ENCODE results near the gene GFOD2. TPM values are rescaled to one million over a fixed set of nuclear protein-coding genes. Genes with fewer than 3 reads are reported as not detected.

The GFOD2 gene
- total and polyA plus RNA-seq, 2 experiments from 2014 or later, result 9.8 to 12.4 TPM

DNA sequence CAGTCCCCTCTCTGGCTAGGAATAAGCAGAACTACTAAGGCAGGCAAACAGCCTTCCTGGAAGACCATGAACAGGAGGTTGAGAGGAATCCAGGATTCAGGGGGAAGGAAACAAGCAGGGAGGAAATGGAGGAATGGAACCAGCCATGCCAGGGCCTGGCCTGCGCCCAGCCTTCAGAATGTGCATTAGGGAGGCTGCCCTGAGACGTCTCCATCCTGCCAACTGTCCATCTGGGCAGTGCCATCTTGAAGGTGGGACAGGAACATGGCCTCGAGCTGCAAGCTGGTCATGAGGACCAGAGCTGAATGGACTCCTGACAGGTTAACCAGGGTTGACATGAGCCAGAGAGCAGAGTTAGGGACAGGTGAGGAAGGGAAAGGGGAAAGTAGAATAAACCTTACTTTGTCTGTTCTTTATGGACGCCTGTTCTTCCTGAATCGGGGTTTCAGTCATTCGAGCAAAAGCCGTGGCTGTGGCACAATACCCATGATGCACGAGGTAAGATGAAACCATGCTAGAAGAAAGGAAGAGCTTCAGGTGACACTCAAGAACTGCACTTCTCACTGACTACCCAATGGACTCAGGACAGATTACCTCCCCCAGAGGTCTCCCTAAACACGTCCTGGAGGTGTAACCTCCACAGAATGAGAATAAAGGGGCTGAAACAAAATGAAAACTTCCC is 12.1 kb upstream of the GFOD2 start:
- TF ChIP-seq EZH2phosphoT487 (IDR thresholded peaks at IDR 0.05; ENCODE audit: low read depth, severe bottlenecking, unreplicated experiment) (no peak), EZH2 (IDR thresholded peaks at IDR 0.05; ENCODE audit: borderline replicate concordance) (no peak), CTCF (IDR thresholded peaks at IDR 0.05; ENCODE audit: poor library complexity) (no peak)
- DNase-seq (ENCODE audit: low spot score), result no peak
- Histone ChIP-seq H3K4me1 (ENCODE audit: insufficient read depth) (no peaks in the 10 kb centered on the region), H3K27me3 (no peaks in the 10 kb centered on the region), H3K9me2 (replicated peaks; ENCODE audit: insufficient read depth) (no peaks in the 10 kb centered on the region), H2AFZ (no peak overlapping the region), H3K27ac (no peak overlapping the region), H3K4me2 (no peak overlapping the region), H3K4me3 (no peak overlapping the region), H3K36me3 (replicated peaks; ENCODE audit: insufficient read depth, low read depth) (no peaks in the 10 kb centered on the region), H3K79me2 (no peaks in the 10 kb centered on the region), H3K9me3 (ENCODE audit: low read depth) (no peaks in the 10 kb centered on the region), H4K20me1 (ENCODE audit: insufficient read depth, poor library complexity, severe bottlenecking) (no peaks in the 10 kb centered on the region)
- 91% methylated on average over 9 of the region's 9 CpGs for WGBS (ENCODE audit: low lambda C conversion rate, missing lambda C conversion rate)

DNA sequence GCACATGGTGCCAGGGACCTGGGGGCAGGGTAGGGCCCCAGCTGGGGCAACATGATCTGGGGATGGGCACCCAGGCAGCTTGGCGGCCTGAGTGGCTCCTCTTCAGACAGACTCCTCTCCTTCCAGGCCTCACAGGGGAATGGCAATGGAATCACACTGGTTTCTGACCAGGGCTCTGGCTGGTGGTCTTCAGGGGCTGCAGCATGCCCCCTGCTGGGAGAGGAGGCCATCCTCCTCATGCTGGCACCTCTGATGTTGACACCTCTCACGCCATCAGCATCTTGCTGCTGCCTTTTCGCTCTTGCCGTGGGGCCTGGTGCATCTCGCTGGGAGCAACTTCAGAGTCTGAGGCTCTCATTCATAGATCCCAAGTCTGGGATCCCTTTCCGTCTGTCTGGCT is 11.2 kb upstream of the GFOD2 start:
- no peak for TF ChIP-seq EZH2phosphoT487 (IDR thresholded peaks at IDR 0.05; ENCODE audit: low read depth, severe bottlenecking, unreplicated experiment)
- no peak for TF ChIP-seq EZH2 (IDR thresholded peaks at IDR 0.05; ENCODE audit: borderline replicate concordance)
- no peak for TF ChIP-seq CTCF (IDR thresholded peaks at IDR 0.05; ENCODE audit: poor library complexity)
- no peak overlapping the region for H3K27ac ChIP-seq
- no peak overlapping the region for H2AFZ ChIP-seq
- H3K79me2 ChIP-seq, result no peaks in the 10 kb centered on the region
- H4K20me1 ChIP-seq (ENCODE audit: insufficient read depth, poor library complexity, severe bottlenecking), result no peaks in the 10 kb centered on the region
- H3K27me3 ChIP-seq, result no peaks in the 10 kb centered on the region
- no peak for DNase-seq (ENCODE audit: low spot score)
- no peak overlapping the region for H3K4me3 ChIP-seq
- H3K36me3 ChIP-seq (replicated peaks; ENCODE audit: insufficient read depth, low read depth), result no peaks in the 10 kb centered on the region
- no peaks in the 10 kb centered on the region for H3K9me2 ChIP-seq (replicated peaks; ENCODE audit: insufficient read depth)
- WGBS (ENCODE audit: low lambda C conversion rate, missing lambda C conversion rate), result 95% methylated on average over 6 of the region's 6 CpGs
- no peaks in the 10 kb centered on the region for H3K9me3 ChIP-seq (ENCODE audit: low read depth)
- no peaks in the 10 kb centered on the region for H3K4me1 ChIP-seq (ENCODE audit: insufficient read depth)
- no peak overlapping the region for H3K4me2 ChIP-seq

DNA sequence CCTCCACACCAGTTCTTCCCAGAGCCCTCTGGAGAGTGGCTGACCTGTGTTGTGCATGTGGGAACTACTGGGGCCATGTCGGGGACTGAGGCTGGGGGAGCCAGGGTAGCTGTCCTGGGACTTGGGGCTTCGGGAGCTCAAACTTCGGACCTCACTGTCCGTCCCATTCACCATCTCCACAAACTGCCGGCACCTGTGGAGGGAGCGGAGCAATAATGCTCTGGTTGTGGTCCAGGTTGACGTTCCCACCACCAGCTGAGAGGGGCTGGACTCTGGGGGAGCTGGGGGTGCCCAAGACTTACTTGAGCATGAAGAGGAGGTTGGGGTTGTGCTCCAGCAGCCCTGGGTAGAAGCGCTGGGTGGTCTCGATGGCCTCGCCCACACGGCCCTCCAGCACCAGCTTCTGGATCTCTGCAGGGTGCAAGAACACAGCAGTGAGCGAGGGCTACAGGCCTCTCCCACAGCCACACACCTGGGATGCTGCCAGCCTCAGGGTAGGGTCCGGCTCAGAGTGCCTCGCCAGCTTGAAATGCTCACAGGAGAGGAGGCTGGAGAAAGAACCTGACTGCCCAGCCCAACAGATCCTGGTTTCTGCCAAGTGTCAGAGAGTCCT is 10.6 kb upstream of the GFOD2 start:
- Histone ChIP-seq H3K36me3 (replicated peaks; ENCODE audit: insufficient read depth, low read depth) (no peaks in the 10 kb centered on the region), H2AFZ (no peak overlapping the region), H3K9me3 (ENCODE audit: low read depth) (no peaks in the 10 kb centered on the region), H3K4me3 (no peak overlapping the region), H4K20me1 (ENCODE audit: insufficient read depth, poor library complexity, severe bottlenecking) (no peaks in the 10 kb centered on the region), H3K4me2 (no peak overlapping the region), H3K27me3 (no peaks in the 10 kb centered on the region), H3K4me1 (ENCODE audit: insufficient read depth) (no peaks in the 10 kb centered on the region), H3K9me2 (replicated peaks; ENCODE audit: insufficient read depth) (no peaks in the 10 kb centered on the region), H3K79me2 (no peaks in the 10 kb centered on the region), H3K27ac (no peak overlapping the region)
- 97% methylated on average over 14 of the region's 14 CpGs for WGBS (ENCODE audit: low lambda C conversion rate, missing lambda C conversion rate)
- no peak for TF ChIP-seq EZH2 (IDR thresholded peaks at IDR 0.05; ENCODE audit: borderline replicate concordance)
- TF ChIP-seq EZH2phosphoT487 (IDR thresholded peaks at IDR 0.05; ENCODE audit: low read depth, severe bottlenecking, unreplicated experiment), result no peak
- no peak for TF ChIP-seq CTCF (IDR thresholded peaks at IDR 0.05; ENCODE audit: poor library complexity)
- DNase-seq (ENCODE audit: low spot score), result no peak

All from hepatocyte (in vitro differentiated cells).